ENCODE results near the gene PCSK6.

PCSK6 gene

DNA sequence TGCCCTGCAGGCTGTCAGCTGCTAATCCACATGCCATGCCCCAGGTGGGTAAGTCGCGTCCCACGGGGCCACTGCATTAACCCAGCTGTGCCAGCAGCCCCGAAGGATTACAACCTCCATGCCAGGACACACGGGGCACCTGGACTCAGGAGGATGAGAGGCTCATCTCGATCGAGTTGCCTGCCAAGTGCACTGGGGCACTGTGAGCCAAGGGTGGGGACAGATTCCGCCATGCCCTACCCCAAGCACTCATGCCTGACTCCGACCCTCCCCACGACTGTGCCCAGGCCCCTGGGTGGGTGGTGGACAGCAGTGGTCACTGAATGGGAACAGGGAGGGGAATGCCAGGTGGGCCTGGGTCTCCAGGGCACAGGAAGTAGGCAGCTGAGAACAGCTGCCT lies 173.8 kb downstream of the PCSK6 start:
- Histone ChIP-seq H3K4me3 (replicated peaks; ENCODE audit: low read depth, low read length) (no peak overlapping the region), H3K36me3 (ENCODE audit: control insufficient read depth, insufficient read depth, low read length) (no peaks in the 10 kb centered on the region), H3K27me3 (replicated peaks; ENCODE audit: control insufficient read depth, insufficient read depth, low read length) (peaks cover under 1% of the 10 kb centered on the region)
- no peak for DNase-seq (ENCODE audit: extremely low read depth, insufficient read length)
- TF ChIP-seq, protein P1, sequence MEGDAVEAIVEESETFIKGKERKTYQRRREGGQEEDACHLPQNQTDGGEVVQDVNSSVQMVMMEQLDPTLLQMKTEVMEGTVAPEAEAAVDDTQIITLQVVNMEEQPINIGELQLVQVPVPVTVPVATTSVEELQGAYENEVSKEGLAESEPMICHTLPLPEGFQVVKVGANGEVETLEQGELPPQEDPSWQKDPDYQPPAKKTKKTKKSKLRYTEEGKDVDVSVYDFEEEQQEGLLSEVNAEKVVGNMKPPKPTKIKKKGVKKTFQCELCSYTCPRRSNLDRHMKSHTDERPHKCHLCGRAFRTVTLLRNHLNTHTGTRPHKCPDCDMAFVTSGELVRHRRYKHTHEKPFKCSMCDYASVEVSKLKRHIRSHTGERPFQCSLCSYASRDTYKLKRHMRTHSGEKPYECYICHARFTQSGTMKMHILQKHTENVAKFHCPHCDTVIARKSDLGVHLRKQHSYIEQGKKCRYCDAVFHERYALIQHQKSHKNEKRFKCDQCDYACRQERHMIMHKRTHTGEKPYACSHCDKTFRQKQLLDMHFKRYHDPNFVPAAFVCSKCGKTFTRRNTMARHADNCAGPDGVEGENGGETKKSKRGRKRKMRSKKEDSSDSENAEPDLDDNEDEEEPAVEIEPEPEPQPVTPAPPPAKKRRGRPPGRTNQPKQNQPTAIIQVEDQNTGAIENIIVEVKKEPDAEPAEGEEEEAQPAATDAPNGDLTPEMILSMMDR (IDR thresholded peaks at IDR 0.05; ENCODE audit: insufficient read depth, low read length, poor library complexity, severe bottlenecking): no peak

DNA sequence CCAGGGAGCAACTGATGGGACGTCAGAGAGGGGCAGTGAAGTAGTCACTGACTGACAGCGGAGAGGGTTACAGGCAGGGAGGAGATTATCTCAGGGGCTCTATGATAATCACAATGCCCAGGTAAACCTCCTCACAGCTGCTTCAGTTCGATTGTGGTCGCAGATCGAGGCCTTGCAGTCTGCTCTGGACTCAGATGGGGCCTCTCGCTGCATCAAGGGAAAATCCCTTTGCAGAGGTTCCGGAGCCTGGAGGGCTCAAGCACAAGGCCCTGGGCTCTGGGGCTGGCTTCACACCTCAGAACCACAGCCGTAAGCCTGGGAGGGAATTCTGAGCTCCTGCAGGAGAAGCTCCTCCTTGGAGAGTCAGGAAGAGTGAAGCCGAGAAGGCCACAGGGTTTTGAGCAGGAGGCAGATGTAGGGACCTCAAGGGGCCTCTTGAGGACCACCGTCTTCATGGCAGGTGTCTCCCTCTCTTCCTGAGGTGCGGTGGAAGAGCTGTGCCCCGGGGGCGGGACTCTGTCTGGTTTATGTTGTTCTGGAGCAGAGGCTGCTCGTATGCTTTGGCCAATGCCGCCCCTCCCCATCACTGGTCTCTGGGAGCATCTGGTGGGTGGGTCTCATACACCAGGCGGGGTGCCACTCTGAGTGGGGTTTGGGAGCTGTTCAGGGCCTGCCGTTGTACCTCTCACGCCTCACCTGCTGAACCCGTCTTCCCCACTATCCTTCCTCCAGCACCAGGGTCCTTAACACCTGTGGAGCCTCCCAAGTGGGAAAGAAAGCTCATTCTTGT lies 175.0 kb downstream of the PCSK6 start:
- TF ChIP-seq, protein P1 (IDR thresholded peaks at IDR 0.05; ENCODE audit: insufficient read depth, low read length, poor library complexity, severe bottlenecking): no peak
- H3K27me3 ChIP-seq (replicated peaks; ENCODE audit: control insufficient read depth, insufficient read depth, low read length): no peaks in the 10 kb centered on the region; the same call in none of the 2 replicates
- no peak for DNase-seq (ENCODE audit: extremely low read depth, insufficient read length)
- no peak overlapping the region for H3K4me3 ChIP-seq (replicated peaks; ENCODE audit: low read depth, low read length)
- H3K36me3 ChIP-seq (ENCODE audit: control insufficient read depth, insufficient read depth, low read length): no peaks in the 10 kb centered on the region

DNA sequence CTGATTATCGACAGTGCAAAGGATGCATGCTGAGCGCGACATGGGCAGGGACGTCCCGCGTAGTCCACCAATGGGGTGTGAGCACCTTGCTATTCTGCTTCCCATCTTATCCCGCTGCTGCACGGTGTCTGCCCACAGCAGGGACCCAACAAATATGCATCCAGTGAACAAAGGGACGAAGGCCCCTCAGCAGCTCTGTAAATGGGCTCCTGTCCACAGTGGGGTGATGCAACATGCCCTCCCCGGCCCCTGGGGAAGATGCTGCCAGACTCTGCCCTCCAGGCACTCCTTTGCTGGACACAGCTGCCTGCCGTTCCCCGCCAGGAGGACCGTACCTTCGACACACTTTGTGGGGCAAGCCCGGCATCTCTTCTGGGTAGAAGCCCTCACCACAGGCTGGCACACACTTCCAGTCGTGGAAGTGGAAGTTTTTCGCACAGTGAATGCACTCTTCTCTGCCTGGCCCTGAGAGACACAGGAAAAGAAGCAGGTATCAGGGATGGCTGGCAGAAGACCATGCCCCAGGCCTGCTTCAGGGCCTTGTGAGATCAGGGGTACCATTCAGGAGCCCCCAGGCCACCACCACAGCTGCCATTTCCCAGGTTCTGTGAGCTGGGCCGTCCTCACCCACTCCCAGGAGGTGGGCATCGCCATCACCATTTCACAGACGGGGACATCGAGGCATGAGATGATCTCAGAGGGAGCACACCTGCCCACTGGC lies 176.3 kb downstream of the PCSK6 start:
- Histone ChIP-seq H3K36me3 (ENCODE audit: control insufficient read depth, insufficient read depth, low read length) (no peaks in the 10 kb centered on the region), H3K27me3 (replicated peaks; ENCODE audit: control insufficient read depth, insufficient read depth, low read length) (no peaks in the 10 kb centered on the region; the same call in none of the 2 replicates), H3K4me3 (replicated peaks; ENCODE audit: low read depth, low read length) (no peak overlapping the region)
- no peak for DNase-seq (ENCODE audit: extremely low read depth, insufficient read length)
- TF ChIP-seq, protein P1 (IDR thresholded peaks at IDR 0.05; ENCODE audit: insufficient read depth, low read length, poor library complexity, severe bottlenecking): no peak

DNA sequence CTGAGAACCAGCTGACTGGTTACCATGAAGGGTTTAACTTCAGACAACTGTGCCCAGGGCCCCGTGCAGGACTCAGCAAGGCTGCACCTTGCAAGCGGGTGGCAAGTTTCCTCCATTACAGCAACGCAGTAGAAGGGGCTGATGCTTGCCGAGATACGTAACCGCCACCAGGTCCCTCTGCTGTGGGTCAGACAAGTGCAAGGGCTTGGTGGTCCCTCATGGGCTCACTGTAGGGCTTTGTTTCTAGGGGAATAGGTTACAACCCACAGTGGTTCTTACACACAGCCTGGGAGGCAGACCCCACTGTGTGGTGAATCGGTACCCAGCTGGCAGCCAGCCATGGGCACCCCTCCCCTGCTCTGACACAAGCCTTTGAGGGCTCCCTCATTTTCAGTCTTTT lies 179.0 kb downstream of the PCSK6 start:
- H3K27me3 ChIP-seq (replicated peaks; ENCODE audit: control insufficient read depth, insufficient read depth, low read length): no peaks in the 10 kb centered on the region; the same call in 1 of the 2 replicates
- H3K4me3 ChIP-seq (replicated peaks; ENCODE audit: low read depth, low read length): no peak overlapping the region
- no peaks in the 10 kb centered on the region for H3K36me3 ChIP-seq (ENCODE audit: control insufficient read depth, insufficient read depth, low read length)
- no peak for DNase-seq (ENCODE audit: extremely low read depth, insufficient read length)
- TF ChIP-seq, protein P1 (IDR thresholded peaks at IDR 0.05; ENCODE audit: insufficient read depth, low read length, poor library complexity, severe bottlenecking): no peak

DNA sequence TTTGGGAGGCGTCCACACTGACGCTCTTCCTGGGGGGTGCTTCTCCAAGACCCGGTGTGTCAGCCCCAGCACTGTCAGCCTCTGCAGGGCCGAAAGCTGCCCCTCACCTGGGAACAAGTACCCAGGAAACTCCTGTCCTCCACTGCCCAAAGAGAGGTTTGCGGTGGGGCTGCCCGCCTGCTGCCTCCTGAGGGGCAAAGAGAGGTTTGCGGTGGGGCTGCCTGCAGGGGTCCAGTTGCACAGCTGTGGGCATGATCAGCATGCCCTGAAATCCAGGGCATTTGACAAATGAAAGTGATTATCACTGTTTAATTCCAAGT lies 179.4 kb downstream of the PCSK6 start:
- no peaks in the 10 kb centered on the region for H3K27me3 ChIP-seq (replicated peaks; ENCODE audit: control insufficient read depth, insufficient read depth, low read length)
- H3K4me3 ChIP-seq (replicated peaks; ENCODE audit: low read depth, low read length): no peak overlapping the region
- H3K36me3 ChIP-seq (ENCODE audit: control insufficient read depth, insufficient read depth, low read length): no peaks in the 10 kb centered on the region
- TF ChIP-seq, protein P1 (IDR thresholded peaks at IDR 0.05; ENCODE audit: insufficient read depth, low read length, poor library complexity, severe bottlenecking): no peak
- DNase-seq (ENCODE audit: extremely low read depth, insufficient read length): no peak

Data from GM06990 (cell line).